HG03064 (cell line): ENCODE results near the gene TMTC4.
"Not testable (repeated sequence)": the region's sequence is repeated elsewhere in the genome, so short reads cannot be mapped to it uniquely, and the experiment has no call there.

Experiments
- ATAC-seq: cut with Tn5 transposase; IDR thresholded peaks from one replicate; pipeline ENCODE4 v1.9.1; 2021; ENCODE audit warnings: low read depth; ENCODE audit not compliant: unreplicated experiment

The TMTC4 gene

GRCh38 chr13:100634696-100635095 lies 39.9 kb downstream of the TMTC4 start:
- no peak for ATAC-seq

GRCh38 chr13:100633461-100633860 lies 41.1 kb downstream of the TMTC4 start:
- ATAC-seq: no peak

GRCh38 chr13:100630555-100630954 lies 44.0 kb downstream of the TMTC4 start:
- ATAC-seq: no peak

GRCh38 chr13:100627120-100627519 lies 47.5 kb downstream of the TMTC4 start:
- ATAC-seq: no peak

GRCh38 chr13:100625447-100625846 lies 49.1 kb downstream of the TMTC4 start:
- no peak for ATAC-seq

GRCh38 chr13:100620792-100621191 lies 53.8 kb downstream of the TMTC4 start:
- ATAC-seq: no peak

- ATAC-seq: no peak
Observed at GRCh38 chr13:100619940-100620339, 54.7 kb downstream of the TMTC4 start.

- ATAC-seq: not testable (repeated sequence)
Observed at GRCh38 chr13:100618897-100619296, 55.7 kb downstream of the TMTC4 start.

GRCh38 chr13:100613031-100613430 lies 61.6 kb downstream of the TMTC4 start:
- ATAC-seq: no peak

GRCh38 chr13:100611678-100612492 lies 62.7 kb downstream of the TMTC4 start:
- ATAC-seq: no peak

- ATAC-seq: peak; percentile 34
Observed at GRCh38 chr13:100610391-100611347, 63.9 kb downstream of the TMTC4 start.

- peak; percentile 92 for ATAC-seq
Observed at GRCh38 chr13:100608906-100609305, 65.7 kb downstream of the TMTC4 start.

GRCh38 chr13:100608489-100608888 lies 66.1 kb downstream of the TMTC4 start:
- no peak for ATAC-seq

- no peak for ATAC-seq
Observed at GRCh38 chr13:100604918-100605710, 69.5 kb downstream of the TMTC4 start.

- ATAC-seq: no peak
Observed at GRCh38 chr13:100602493-100603111, 72.0 kb downstream of the TMTC4 start.

- ATAC-seq: no peak
Observed at GRCh38 chr13:100601716-100602115, 72.9 kb downstream of the TMTC4 start.

GRCh38 chr13:100600915-100601314 lies 73.7 kb downstream of the TMTC4 start:
- ATAC-seq: no peak

GRCh38 chr13:100600461-100600860 lies 74.1 kb downstream of the TMTC4 start:
- ATAC-seq: no peak

- ATAC-seq: no peak
Observed at GRCh38 chr13:100597253-100597652, 77.3 kb downstream of the TMTC4 start.

GRCh38 chr13:100596516-100596915 lies 78.1 kb downstream of the TMTC4 start:
- no peak for ATAC-seq
